H1 (cell line): ENCODE measurements around the gene PAPSS2. TPM values are rescaled to one million over a fixed set of nuclear protein-coding genes. Genes with fewer than 3 reads are reported as not detected.

Source experiments
- CTCF ChIA-PET: fragments of 300-600 bp; sonication (Branson Sonifier 250); formaldehyde crosslinking; loops from one replicate; lab custom pipeline; 2021; ENCODE audit not compliant: partially characterized antibody; lab: Charles Lee
- POLR2A ChIA-PET: fragments of 300-600 bp; sonication (Branson Sonifier 250); formaldehyde crosslinking; loops from one replicate; lab custom pipeline; 2021; ENCODE audit warnings: inconsistent platforms; ENCODE audit not compliant: partially characterized antibody; lab: Charles Lee
- DNase-seq, 2 experiments: peaks; one replicate each; pipeline versions ENCODE4 v3.0.0 to v3.0.0-alpha.2; 2010 to 2022; ENCODE audit warnings: low spot score in 2 of 2, low read depth in 1 of 2, mixed read lengths in 1 of 2
- FAIRE-seq: peaks from 2 replicates; lab custom pipeline; 2011; peaks lifted over from hg19 to GRCh38; lab: Jason Lieb, UNC
- H2AFZ ChIP-seq: 2 replicates; pipeline ENCODE4 v1.8.1; 2012; ENCODE audit warnings: low read length, inconsistent platforms
- H2AK5ac ChIP-seq: 2 replicates; pipeline ENCODE4 v1.6.1; 2013; ENCODE audit warnings: low read depth, low read length
- H2BK120ac ChIP-seq: replicated peaks from 2 replicates; pipeline ENCODE3; 2013; ENCODE audit warnings: low read depth, low read length, inconsistent platforms
- H2BK12ac ChIP-seq: 2 replicates; pipeline ENCODE4 v1.6.1; 2013; ENCODE audit warnings: low read depth, low read length
- H2BK15ac ChIP-seq: 2 replicates; pipeline ENCODE4 v1.6.1; 2013; ENCODE audit warnings: low read length
- H2BK20ac ChIP-seq: 2 replicates; pipeline ENCODE4 v1.6.1; 2013; ENCODE audit warnings: low read length
- H2BK5ac ChIP-seq: 2 replicates; pipeline ENCODE4 v1.6.1; 2013; ENCODE audit warnings: low read depth, low read length
- H3K14ac ChIP-seq: 2 replicates; pipeline ENCODE4 v1.6.1; 2013; ENCODE audit warnings: inconsistent platforms; ENCODE audit not compliant: insufficient read length
- H3K18ac ChIP-seq: 2 replicates; pipeline ENCODE4 v1.6.1; 2013; ENCODE audit warnings: low read length; ENCODE audit errors: extremely low read depth
- H3K23ac ChIP-seq: 2 replicates; pipeline ENCODE4 v1.6.1; 2013; ENCODE audit warnings: inconsistent platforms; ENCODE audit not compliant: insufficient read length
- H3K23me2 ChIP-seq: 2 replicates; pipeline ENCODE4 v1.6.1; 2013; ENCODE audit warnings: low read depth, low read length
- H3K27ac ChIP-seq: 2 replicates; pipeline ENCODE4 v1.6.1; 2011; ENCODE audit warnings: low read depth, low read length, inconsistent platforms
- H3K27me3 ChIP-seq, 4 experiments: replicated peaks in 1 of 4; 1 replicate in 1 of 4; 2 replicates in 3 of 4; pipeline versions ENCODE4 v1.6.1 to v1.8.1; 2011 to 2013; ENCODE audit warnings: low read length in 3 of 4, mild to moderate bottlenecking in 3 of 4, inconsistent platforms in 2 of 4, mixed read lengths in 2 of 4, moderate library complexity in 1 of 4; ENCODE audit not compliant: control insufficient read depth in 3 of 4, insufficient read depth in 3 of 4; ENCODE audit errors: extremely low read depth in 1 of 4
- H3K36me3 ChIP-seq, 4 experiments: 2 replicates each; pipeline versions ENCODE4 v1.6.1 to v1.8.1; 2011 to 2013; ENCODE audit warnings: mild to moderate bottlenecking in 4 of 4, low read length in 3 of 4, moderate library complexity in 2 of 4, control low read depth in 1 of 4, inconsistent platforms in 1 of 4; ENCODE audit not compliant: insufficient read depth in 4 of 4, control insufficient read depth in 2 of 4
- H3K4ac ChIP-seq: replicated peaks from 2 replicates; pipeline ENCODE3; 2013; ENCODE audit warnings: low read length, low read depth, mixed read lengths, inconsistent platforms; ENCODE audit not compliant: insufficient read length
- H3K4me1 ChIP-seq, 4 experiments: replicated peaks in 1 of 4; 1 replicate in 1 of 4; 2 replicates in 3 of 4; pipeline versions ENCODE4 v1.6.1 to v1.8.1; 2011 to 2013; ENCODE audit warnings: low read length in 3 of 4, inconsistent platforms in 2 of 4, mixed read lengths in 1 of 4; ENCODE audit not compliant: insufficient read depth in 4 of 4, control insufficient read depth in 3 of 4
- H3K4me2 ChIP-seq, 2 experiments: 2 replicates each; pipeline versions ENCODE4 v1.6.1 to v1.8.1; 2011 to 2013; ENCODE audit warnings: low read depth in 2 of 2, low read length in 2 of 2, control low read depth in 1 of 2, inconsistent platforms in 1 of 2, mild to moderate bottlenecking in 1 of 2; ENCODE audit not compliant: insufficient read depth in 1 of 2
- H3K4me3 ChIP-seq, 4 experiments: fragments of 200-600, 300-600 bp in 1 of 4; sonication (generic), shearing (Covaris generic), sonication (Bioruptor Twin) in 1 of 4; 2 replicates each; pipeline versions ENCODE4 v1.5.1 to v1.8.1; 2011 to 2016; ENCODE audit warnings: low read length in 4 of 4, low read depth in 3 of 4, control low read depth in 2 of 4, inconsistent platforms in 2 of 4, mild to moderate bottlenecking in 2 of 4, mixed read lengths in 1 of 4, moderate library complexity in 1 of 4; ENCODE audit not compliant: insufficient read depth in 2 of 4; ENCODE audit errors: extremely low read depth in 1 of 4
- H3K56ac ChIP-seq: replicated peaks from 2 replicates; pipeline ENCODE3; 2013; ENCODE audit warnings: low read depth, mild to moderate bottlenecking, mixed read lengths, low read length, inconsistent platforms; ENCODE audit not compliant: insufficient read length
- H3K79me1 ChIP-seq: 2 replicates; pipeline ENCODE4 v1.6.1; 2013; ENCODE audit warnings: low read depth, low read length, control low read depth
- H3K79me2 ChIP-seq, 2 experiments: 2 replicates each; pipeline versions ENCODE4 v1.6.1 to v1.8.1; 2012 to 2013; ENCODE audit warnings: low read length in 2 of 2, mild to moderate bottlenecking in 2 of 2, inconsistent platforms in 1 of 2; ENCODE audit not compliant: insufficient read depth in 2 of 2, control insufficient read depth in 1 of 2
- H3K9ac ChIP-seq, 4 experiments: replicated peaks in 1 of 4; 1 replicate in 1 of 4; 2 replicates in 3 of 4; pipeline versions ENCODE4 v1.6.1 to v1.8.1; 2011 to 2013; ENCODE audit warnings: low read depth in 3 of 4, low read length in 3 of 4, control low read depth in 2 of 4, mild to moderate bottlenecking in 2 of 4, moderate library complexity in 2 of 4, inconsistent platforms in 1 of 4; ENCODE audit errors: extremely low read depth in 1 of 4
- H3K9me3 ChIP-seq, 2 experiments: 2 replicates each; pipeline versions ENCODE4 v1.6.1 to v1.8.1; 2012 to 2013; ENCODE audit warnings: mild to moderate bottlenecking in 2 of 2, moderate library complexity in 2 of 2, control low read depth in 1 of 2, inconsistent platforms in 1 of 2, low read depth in 1 of 2, low read length in 1 of 2, mixed read lengths in 1 of 2; ENCODE audit not compliant: insufficient read depth in 2 of 2
- H4K20me1 ChIP-seq, 2 experiments: replicated peaks in 1 of 2; 2 replicates each; pipeline versions ENCODE3 to v1.8.1; 2011 to 2013; ENCODE audit warnings: inconsistent platforms in 2 of 2, low read length in 2 of 2, mild to moderate bottlenecking in 1 of 2; ENCODE audit not compliant: insufficient read depth in 2 of 2, control insufficient read depth in 1 of 2
- H4K5ac ChIP-seq: 2 replicates; pipeline ENCODE4 v1.6.1; 2013; ENCODE audit warnings: low read length, low read depth, mixed read lengths, inconsistent platforms; ENCODE audit not compliant: insufficient read length
- H4K8ac ChIP-seq: 2 replicates; pipeline ENCODE4 v1.8.0; 2013; ENCODE audit warnings: mild to moderate bottlenecking, moderate library complexity, low read length, inconsistent platforms; ENCODE audit not compliant: insufficient read depth; ENCODE audit errors: extremely low read depth
- H4K91ac ChIP-seq: replicated peaks from 2 replicates; pipeline ENCODE3; 2013; ENCODE audit warnings: low read length, mixed read lengths, inconsistent platforms; ENCODE audit not compliant: insufficient read length
- CBX5 ChIP-seq: fragments of 300-800, 300-1000 bp; sonication (generic); IDR thresholded peaks from 2 replicates; pipeline ENCODE4 v1.7.1; 2016; ENCODE audit warnings: antibody characterized with exemption, low read length, low read depth
- CEBPB ChIP-seq: IDR thresholded peaks from 2 replicates; pipeline ENCODE4 v1.6.1; 2012; ENCODE audit warnings: low read depth, low read length
- HDAC2 ChIP-seq, 2 experiments: fragments of 300-600 bp in 1 of 2; sonication (generic) in 1 of 2; IDR thresholded peaks; 2 replicates each; pipeline ENCODE4 v1.6.1; 2011 to 2012; ENCODE audit warnings: low read depth in 2 of 2, low read length in 2 of 2, mild to moderate bottlenecking in 2 of 2, moderate library complexity in 2 of 2, borderline replicate concordance in 1 of 2, inconsistent platforms in 1 of 2
- POLR2A ChIP-seq, 2 experiments: IDR thresholded peaks; 1 replicate in 1 of 2; 2 replicates in 1 of 2; pipeline ENCODE4 v1.6.1; 2011; ENCODE audit warnings: low read depth in 2 of 2, low read length in 2 of 2, mild to moderate bottlenecking in 2 of 2; ENCODE audit errors: control extremely low read depth in 1 of 2
- POU5F1 ChIP-seq: IDR thresholded peaks from 2 replicates; pipeline ENCODE4 v1.6.1; 2011; ENCODE audit warnings: low read depth, mild to moderate bottlenecking, low read length, moderate library complexity
- SP2 ChIP-seq: IDR thresholded peaks from 2 replicates; pipeline ENCODE4 v1.6.1; 2012; ENCODE audit warnings: mild to moderate bottlenecking, low read length, inconsistent platforms
- TAF1 ChIP-seq: IDR thresholded peaks from 2 replicates; pipeline ENCODE4 v1.6.1; 2011; ENCODE audit warnings: mild to moderate bottlenecking, low read depth, low read length
- YY1 ChIP-seq: IDR thresholded peaks from 2 replicates; pipeline ENCODE4 v1.6.1; 2011; ENCODE audit warnings: low read depth, mild to moderate bottlenecking, low read length
- WGBS, 2 experiments: shearing (Covaris generic) in 1 of 2; methylation state at CpG; one replicate each; pipeline versions ENCODE4 v1.1.6 to v1.1.7; 2013 to 2015; ENCODE audit warnings: low lambda C conversion rate in 2 of 2, mixed read lengths in 2 of 2, inconsistent platforms in 1 of 2, low coverage in 1 of 2, missing lambda C conversion rate in 1 of 2; ENCODE audit not compliant: insufficient replicate concordance in 2 of 2, insufficient coverage in 1 of 2, insufficient read length in 1 of 2; ENCODE audit errors: extremely low coverage in 1 of 2, missing lambda C conversion rate in 1 of 2; 5-methylcytosine and 5-hydroxymethylcytosine counted together
- polyA plus RNA-seq, 7 experiments: library from polyadenylated mRNA; depleted of rRNA in 3 of 7; stranded (reverse) in 5 of 7; unstranded in 2 of 7; fragments of >200 nt in 5 of 7; fragments of 200-250 nt in 2 of 7; gene quantifications; 1 replicate in 5 of 7; 2 replicates in 1 of 7; 4 replicates in 1 of 7; pipeline versions ENCODE4 v1.2.1 to v1.2.3, GENCODE V29; 2011 to 2013; ENCODE audit warnings: missing spikeins in 2 of 7, mixed read lengths in 2 of 7
- total RNA-seq: library from RNA; stranded (reverse); fragmentation: NEBNext Ultra II Directional; extraction: Animal tissue kit (Norgen Biotek cat#: 25700); gene quantifications from 2 replicates; pipeline ENCODE4 v1.2.1, GENCODE V29; 2021

Gene PAPSS2
- total and polyA plus RNA-seq, 2 of the 8 experiments (the other 6 are each of a cell fraction or from before 2014, with no cell fraction given), result 7.6 to 20.2 TPM

DNA sequence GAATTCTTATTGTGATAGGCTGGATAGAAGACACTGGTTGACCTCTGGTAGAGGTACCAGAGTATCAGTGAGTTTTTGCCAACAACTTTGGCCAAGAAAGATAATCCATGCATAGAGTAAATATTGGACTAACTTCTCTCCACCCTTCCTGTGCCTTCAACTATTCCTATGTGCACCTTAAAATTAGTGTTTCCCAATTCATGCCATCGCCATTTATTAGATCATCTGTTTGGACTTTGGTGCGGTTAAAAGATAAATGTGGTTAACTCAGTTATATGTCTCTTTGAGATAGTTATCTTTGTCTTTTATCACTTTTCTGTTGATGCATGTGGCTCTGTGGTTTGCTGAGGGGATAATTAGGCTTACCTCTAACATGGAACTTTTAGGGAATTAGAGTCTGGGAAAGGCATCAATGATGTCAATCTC is 4.6 kb downstream of the PAPSS2 start:
- no peak overlapping the region for H3K4ac ChIP-seq
- POLR2A ChIA-PET, result interaction anchor here (0.6 to 1.6 kb wide), 4 partner anchors 12 to 82 kb away, joined by 3 to 4 read pairs (median 3); no protein-coding TSS in a partner anchor
- H3K79me2 ChIP-seq, result peaks cover 0 to 57% of the 10 kb centered on the region in 2 experiments; a peak in 2 of 4 replicates
- no peak overlapping the region for H2AFZ ChIP-seq
- no peak overlapping the region for H2BK120ac ChIP-seq
- H3K9ac ChIP-seq, result no peak overlapping the region
- H2BK15ac ChIP-seq, result no peak overlapping the region
- H4K91ac ChIP-seq, result no peak overlapping the region
- no peaks in the 10 kb centered on the region; a peak in 1 of 4 replicates for H3K9me3 ChIP-seq
- DNase-seq (no peak), FAIRE-seq (no peak)
- no peaks in the 10 kb centered on the region for H4K20me1 ChIP-seq
- TF ChIP-seq CBX5 (no peak), HDAC2 (IDR thresholded peaks at IDR 0.05; ENCODE audit: borderline replicate concordance in 1 of 2, low read depth in 2 of 2, low read length in 2 of 2) (no peak), CEBPB (no peak), SP2 (no peak), YY1 (no peak), POU5F1 (no peak), TAF1 (no peak), POLR2A (IDR thresholded peaks at IDR 0.05; ENCODE audit: control extremely low read depth in 1 of 2, low read depth in 2 of 2, low read length in 2 of 2) (no peak)
- 89% methylated on average over 2 of the region's 2 CpGs; no CpG with 5 or more reads in 1 of the 2 experiments for WGBS, 2 experiments
- no peak overlapping the region for H4K8ac ChIP-seq
- H3K14ac ChIP-seq, result no peak overlapping the region
- H3K18ac ChIP-seq, result no peak overlapping the region
- H3K4me1 ChIP-seq, result peaks cover 2 to 14% (median 7%) of the 10 kb centered on the region in 4 experiments; a peak in 6 of 7 replicates
- no peak overlapping the region for H2AK5ac ChIP-seq
- no peak overlapping the region for H3K23ac ChIP-seq
- peaks cover 7% of the 10 kb centered on the region for H3K23me2 ChIP-seq
- H2BK5ac ChIP-seq, result no peak overlapping the region
- no peak overlapping the region for H3K4me3 ChIP-seq
- no peak overlapping the region for H2BK12ac ChIP-seq
- CTCF ChIA-PET, result interaction anchor here (1.3 to 2.2 kb wide), 2 partner anchors 12 to 70 kb away, joined by 3 to 6 read pairs; no protein-coding TSS in a partner anchor
- no peaks in the 10 kb centered on the region; a peak in 2 of 8 replicates for H3K36me3 ChIP-seq
- no peaks in the 10 kb centered on the region for H3K27me3 ChIP-seq
- no peaks in the 10 kb centered on the region; the same call in 1 of the 2 replicates for H3K79me1 ChIP-seq
- no peak overlapping the region for H3K27ac ChIP-seq
- no peak overlapping the region for H4K5ac ChIP-seq
- H3K56ac ChIP-seq, result no peak overlapping the region
- no peak overlapping the region for H2BK20ac ChIP-seq
- H3K4me2 ChIP-seq, result no peak overlapping the region
